HPDE6-E6E7 (cell line): Measurements from ENCODE around the gene PPM1D.
A peak's percentile ranks its signal among the peaks of the same experiment; 100 is the strongest.
"Not testable (repeated sequence)": the region's sequence is repeated elsewhere in the genome, so short reads cannot be mapped to it uniquely, and the experiment has no call there.

ENCODE experiments used
- DNase-seq: peaks from one replicate; pipeline ENCODE4 v3.0.0; 2011; ENCODE audit warnings: missing footprints; ENCODE audit errors: extremely low spot score

Gene PPM1D

GRCh38 chr17:60593441-60594036 lies 6.5 kb upstream of the PPM1D start:
- not testable (repeated sequence) for DNase-seq

GRCh38 chr17:60594170-60594569 lies 5.8 kb upstream of the PPM1D start:
- DNase-seq = not testable (repeated sequence)

- no peak for DNase-seq
Observed at GRCh38 chr17:60594734-60595133, 5.3 kb upstream of the PPM1D start.

- no peak for DNase-seq
Observed at GRCh38 chr17:60597297-60597696, 2.7 kb upstream of the PPM1D start.

GRCh38 chr17:60598001-60598736 lies 1.8 kb upstream of the PPM1D start:
- DNase-seq = no peak

GRCh38 chr17:60599220-60599619 lies 773 bp upstream of the PPM1D start:
- DNase-seq = no peak

- peak; percentile 83 for DNase-seq
Observed at GRCh38 chr17:60600490-60601446, 775 bp downstream of the PPM1D start.

- DNase-seq = peak; percentile 57
Observed at GRCh38 chr17:60601447-60602384, 1.7 kb downstream of the PPM1D start.

- no peak for DNase-seq
Observed at GRCh38 chr17:60602385-60602742, 2.4 kb downstream of the PPM1D start.

GRCh38 chr17:60602871-60603270 lies 2.9 kb downstream of the PPM1D start:
- no peak for DNase-seq

- DNase-seq = not testable (repeated sequence)
Observed at GRCh38 chr17:60603477-60603876, 3.5 kb downstream of the PPM1D start.

GRCh38 chr17:60604686-60605334 lies 4.8 kb downstream of the PPM1D start:
- no peak for DNase-seq

GRCh38 chr17:60606036-60606435 lies 6.0 kb downstream of the PPM1D start:
- DNase-seq = no peak

- no peak for DNase-seq
Observed at GRCh38 chr17:60610473-60610872, 10.5 kb downstream of the PPM1D start.

GRCh38 chr17:60611321-60611720 lies 11.3 kb downstream of the PPM1D start:
- not testable (repeated sequence) for DNase-seq

- no peak for DNase-seq
Observed at GRCh38 chr17:60613325-60613724, 13.3 kb downstream of the PPM1D start.

- not testable (repeated sequence) for DNase-seq
Observed at GRCh38 chr17:60613796-60614195, 13.8 kb downstream of the PPM1D start.

- DNase-seq = not testable (repeated sequence)
Observed at GRCh38 chr17:60614247-60614646, 14.3 kb downstream of the PPM1D start.

GRCh38 chr17:60615108-60615507 lies 15.1 kb downstream of the PPM1D start:
- DNase-seq = no peak

GRCh38 chr17:60615840-60616239 lies 15.8 kb downstream of the PPM1D start:
- no peak for DNase-seq

GRCh38 chr17:60618080-60618479 lies 18.1 kb downstream of the PPM1D start:
- DNase-seq = no peak
